Activated CD4-positive, alpha-beta T cell treated with anti-CD3 and anti-CD28 coated beads, Interleukin-2, amount 50 U/mL, for 16 hours (primary cell): Measurements from ENCODE around the gene BAIAP3.
A peak's percentile ranks its signal among the peaks of the same experiment; 100 is the strongest.

Experiments used
- DNase-seq: peaks from one replicate; pipeline ENCODE4 v3.0.0-alpha.2; 2020

BAIAP3 gene

GRCh38 chr16:1374418-1375297, 41.2 kb downstream of the BAIAP3 start:
- no peak for DNase-seq

DNA sequence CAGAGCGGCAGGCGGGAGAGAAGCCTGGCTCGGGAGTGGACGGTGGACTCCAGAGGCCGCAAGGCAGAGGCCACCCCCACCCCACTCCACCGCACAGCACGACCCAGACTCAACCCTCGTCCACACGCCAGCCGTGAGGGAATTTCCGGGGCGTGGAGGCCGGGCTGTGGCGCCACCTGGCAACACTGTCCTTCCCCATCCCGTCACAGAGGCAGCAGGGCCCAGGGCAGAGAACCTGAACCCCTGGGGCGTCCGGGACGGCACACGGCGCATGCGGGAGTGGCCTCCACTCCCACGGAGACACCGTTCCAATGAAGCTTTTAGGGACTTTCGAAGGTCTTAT, 41.8 kb downstream of the BAIAP3 start:
- DNase-seq: no peak

DNA sequence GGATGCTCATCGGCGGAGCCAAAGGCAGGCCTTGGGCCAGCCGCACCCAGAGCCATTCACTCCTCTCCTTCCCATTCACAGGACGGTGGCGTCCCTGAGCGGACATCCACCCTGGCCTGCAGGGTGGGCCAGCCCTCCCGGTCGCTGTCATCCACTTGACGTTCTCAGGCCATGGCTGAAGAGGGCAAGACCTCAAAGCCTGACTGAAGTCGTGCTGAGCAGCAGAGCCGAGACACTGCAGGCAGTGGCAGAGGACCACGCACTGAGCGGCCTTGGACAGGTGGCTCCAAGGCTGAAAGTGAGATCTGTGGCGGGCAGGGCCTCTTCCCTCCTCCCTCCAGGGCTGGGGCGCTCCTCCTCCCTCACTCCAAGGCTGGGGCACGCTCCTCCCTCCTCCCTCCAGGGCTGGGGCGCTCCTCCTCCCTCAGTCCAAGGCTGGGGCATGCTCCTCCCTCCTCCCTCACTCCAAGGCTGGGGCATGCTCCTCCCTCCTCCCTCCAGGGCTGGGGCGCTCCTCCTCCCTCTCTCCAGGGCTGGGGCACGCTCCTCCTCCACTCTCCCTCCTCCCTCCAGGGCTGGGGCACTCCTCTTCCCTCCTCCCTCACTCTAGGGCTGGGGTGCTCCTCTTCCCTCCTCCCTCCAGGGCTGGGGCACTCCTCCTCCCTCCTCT, 42.4 kb downstream of the BAIAP3 start:
- DNase-seq: no peak

DNA sequence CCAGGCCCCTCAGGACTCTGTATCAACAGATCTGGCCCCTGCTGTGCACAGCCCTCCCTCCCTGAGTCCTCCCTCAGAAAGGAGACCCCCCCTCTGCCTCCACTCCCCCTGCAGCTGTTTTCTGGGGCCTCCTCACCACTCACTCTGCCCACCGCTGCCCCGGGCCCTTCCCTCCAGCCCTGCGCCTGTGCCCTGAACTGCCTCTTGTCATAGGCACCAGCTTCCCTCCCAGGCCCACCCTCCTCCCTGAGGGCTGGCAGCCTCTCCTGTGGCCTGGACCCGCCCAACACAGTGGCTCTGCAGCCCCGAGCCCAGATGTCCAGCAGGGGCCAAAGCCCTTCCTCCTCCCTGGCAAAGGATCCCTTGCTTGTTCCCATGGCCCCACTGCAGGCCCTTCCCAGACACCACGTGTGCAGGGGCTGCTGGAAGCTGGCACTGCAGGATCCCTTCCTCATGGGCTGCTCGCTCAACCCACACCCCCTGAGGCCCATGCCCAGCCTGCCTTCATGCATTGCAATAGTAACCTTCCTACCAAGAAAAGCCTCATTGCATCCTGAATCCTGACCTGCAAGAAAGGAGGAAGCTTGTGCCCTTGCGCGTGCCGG, 44.1 kb downstream of the BAIAP3 start:
- DNase-seq: no peak

- DNase-seq: no peak
Observed at GRCh38 chr16:1378087-1378803, 44.8 kb downstream of the BAIAP3 start.

DNA sequence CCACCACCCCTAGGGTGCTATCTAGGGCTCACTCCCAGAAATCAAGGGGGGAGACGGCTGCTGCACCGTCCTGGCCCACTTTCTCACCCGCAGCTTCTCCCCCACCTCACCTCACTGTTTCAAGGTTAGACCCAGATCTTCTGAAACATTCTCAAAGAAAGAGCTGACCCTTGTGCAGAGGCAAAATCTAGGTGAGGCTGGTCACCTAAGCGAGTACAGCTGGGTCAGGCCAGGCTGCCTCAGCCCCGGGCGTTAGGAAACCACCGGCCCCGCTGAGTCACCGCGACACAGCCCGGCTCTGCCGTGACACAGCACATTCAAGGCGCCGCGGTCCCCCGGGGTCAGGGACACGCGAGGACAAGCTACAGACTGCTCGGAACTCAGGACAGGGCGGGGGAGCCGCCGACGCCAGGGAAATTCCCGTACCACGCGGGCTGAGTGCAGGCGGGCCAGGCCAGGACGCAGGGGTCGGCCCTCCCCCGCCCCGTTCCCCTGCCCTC, 45.4 kb downstream of the BAIAP3 start:
- DNase-seq: peak; percentile 68

DNA sequence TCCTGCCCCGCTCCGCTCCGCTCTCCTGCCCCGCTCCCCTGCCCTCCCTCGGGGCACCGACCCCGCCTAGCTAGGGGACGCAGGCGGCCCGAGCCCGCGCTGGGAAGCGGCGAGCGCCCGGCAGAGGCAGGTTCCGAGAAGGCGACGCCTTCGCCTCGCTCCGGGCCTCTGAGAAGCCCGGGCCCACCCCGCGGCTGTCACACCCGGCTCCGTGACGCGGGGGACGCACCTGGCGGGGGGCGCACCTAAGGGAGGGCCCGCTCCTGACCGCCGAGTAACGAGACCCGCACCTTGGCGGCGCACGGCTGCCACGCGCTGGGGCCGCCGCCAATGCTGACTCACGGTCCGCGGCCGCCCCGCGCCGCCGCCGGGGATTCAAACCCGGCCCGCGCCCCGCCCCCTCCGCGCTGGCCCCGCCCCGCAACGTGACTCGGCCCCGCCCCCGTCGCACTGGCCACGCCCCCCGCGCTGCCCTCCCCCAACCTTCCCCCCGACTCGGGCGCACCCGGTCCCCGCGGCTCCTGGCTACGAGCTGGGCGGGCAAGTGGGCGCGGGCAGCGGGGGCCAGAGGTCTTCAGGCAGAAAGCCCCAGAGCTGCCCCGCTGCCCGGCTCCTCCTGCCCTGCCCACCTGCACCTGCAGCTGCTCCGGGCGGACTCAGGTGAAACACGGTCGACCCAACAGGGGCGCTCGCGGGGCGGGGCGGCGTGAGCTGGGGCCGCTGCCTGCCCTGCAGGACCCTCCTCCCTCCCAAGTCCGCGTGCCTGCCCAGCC, 46.0 kb downstream of the BAIAP3 start:
- DNase-seq: peak; percentile 76

- no peak for DNase-seq
Observed at GRCh38 chr16:1380195-1380594, 46.8 kb downstream of the BAIAP3 start.

- DNase-seq: no peak
Observed at GRCh38 chr16:1381612-1382406, 48.4 kb downstream of the BAIAP3 start.

DNA sequence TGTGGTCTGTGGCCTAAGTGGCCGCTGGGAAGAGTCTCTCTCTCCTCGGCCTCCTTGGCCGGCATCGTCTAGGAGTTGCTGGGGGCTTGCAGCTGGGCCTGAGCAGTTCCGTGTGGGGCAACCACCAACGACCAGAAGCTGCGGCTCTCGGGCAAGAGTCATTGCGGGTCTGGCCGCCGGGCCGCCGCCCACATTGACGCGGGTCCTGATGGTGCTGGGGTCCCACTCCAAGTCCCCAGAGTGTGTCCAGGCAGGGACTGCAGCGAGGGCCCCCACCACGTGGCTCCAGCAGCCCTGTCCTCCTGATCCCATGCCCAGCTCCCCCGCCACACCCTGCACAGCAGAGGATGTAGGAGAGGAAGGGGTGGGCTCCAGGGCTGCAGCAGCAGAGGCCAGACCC, 50.1 kb downstream of the BAIAP3 start:
- DNase-seq: no peak

GRCh38 chr16:1385232-1385631, 51.8 kb downstream of the BAIAP3 start:
- no peak for DNase-seq

DNA sequence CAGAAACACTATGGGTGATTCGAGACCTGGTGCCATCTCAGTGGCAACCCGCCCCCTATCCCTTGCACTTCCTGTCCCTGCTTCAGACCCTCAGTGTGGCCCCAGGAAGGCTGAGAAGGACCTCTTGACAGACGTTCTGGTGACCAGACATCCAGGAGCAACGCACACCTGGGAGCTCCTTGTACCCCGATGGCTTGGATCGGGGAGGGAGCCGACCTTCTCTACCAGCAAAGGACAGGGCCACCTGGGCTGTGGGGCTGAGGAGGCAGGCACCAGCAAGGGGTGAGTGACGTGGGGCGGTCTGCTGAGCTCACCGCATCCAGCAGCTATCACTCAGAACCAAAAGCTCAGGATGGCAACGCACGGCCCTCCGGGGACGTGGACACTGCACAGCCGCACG, 53.9 kb downstream of the BAIAP3 start:
- DNase-seq: no peak

DNA sequence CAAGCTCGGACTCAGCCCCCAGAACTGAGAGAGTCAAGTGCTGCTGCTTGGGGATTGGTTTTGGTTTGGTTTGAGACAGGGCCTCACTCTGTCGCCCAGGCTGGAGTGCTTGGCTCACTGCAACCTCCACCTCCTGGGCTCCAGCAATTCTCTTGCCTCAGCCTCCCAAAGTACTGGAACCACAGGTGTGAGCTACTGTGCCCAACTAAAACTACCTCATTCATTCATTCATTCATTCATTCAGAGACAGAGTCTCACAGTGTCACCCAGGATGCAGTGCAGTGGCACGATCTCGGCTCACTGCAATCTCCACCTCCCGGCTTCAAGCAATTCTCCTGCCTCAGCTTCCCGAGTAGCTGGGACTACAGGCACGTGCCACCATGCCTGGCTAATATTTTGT, 56.3 kb downstream of the BAIAP3 start:
- no peak for DNase-seq

DNA sequence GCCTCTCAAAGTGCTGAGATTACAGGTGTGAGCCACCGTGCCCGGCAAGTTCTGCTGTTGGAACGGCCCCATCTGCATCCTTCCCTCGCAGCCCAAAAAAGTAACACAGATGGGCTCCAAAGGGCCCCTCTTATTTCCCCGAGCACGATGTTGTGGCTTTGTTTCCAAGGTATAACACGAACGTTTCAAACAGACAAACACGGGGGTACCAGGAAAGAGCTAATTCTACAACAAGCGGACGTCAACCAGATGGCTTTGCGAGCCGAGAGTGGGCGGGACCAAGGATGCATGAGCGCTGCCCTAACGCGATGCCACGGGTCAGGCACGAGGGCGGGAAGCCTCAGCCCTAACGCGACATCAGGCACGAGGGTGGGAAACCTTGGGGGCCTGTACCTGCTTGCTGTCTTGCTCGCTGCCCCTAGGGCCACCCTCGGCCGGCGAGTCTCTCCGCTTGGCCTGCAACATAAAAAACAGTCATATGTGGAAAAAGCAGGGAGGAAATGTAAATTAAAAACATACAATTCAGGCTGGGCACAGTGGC, 56.9 kb downstream of the BAIAP3 start:
- DNase-seq: no peak

DNA sequence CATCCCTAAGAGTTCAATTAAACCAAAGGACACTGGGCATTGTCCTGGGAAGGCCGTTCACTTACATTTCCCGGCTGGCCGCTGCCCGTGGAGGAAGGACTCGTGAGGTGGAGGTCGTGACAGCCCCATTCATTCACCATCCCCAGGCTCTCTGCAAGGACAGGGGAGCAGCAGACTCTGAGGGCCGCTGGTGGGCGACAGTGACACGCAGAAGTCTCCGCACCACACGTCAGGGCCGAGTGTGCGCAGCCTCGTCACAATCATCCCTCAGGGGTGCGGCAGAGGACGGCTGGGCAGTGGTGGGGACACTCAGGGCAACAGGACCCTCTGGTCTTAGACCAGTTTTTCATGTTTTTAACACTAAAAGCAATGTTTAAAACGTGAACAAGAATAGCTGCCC, 59.4 kb downstream of the BAIAP3 start:
- no peak for DNase-seq

DNA sequence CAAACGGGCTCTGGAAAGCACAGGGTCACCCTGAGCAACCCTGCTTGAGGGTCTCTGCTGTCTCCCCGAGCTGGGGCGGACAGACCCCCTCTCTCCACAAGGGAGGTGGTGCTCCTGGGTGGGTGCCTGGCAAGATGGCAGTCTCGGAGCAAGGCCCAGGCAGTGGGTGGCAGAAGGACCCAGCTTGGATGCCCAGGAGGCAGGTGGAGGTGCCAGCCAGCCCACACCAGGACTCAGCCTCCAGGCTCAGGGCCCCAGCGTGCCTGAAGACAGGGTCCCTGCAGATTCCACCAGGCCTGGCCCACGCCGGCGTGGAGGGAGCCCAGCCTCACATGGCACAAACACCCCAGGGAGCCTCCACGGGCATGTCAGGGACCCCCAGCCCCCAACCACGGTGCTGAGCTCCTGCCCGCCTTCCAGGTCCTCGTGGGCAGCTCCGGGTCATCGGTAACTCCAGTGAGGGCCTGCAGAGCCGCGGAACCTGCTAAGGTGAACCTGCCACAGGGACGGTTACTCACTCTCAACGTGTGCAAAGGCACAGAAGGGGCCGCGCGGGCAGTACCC, 60.2 kb downstream of the BAIAP3 start:
- DNase-seq: no peak

GRCh38 chr16:1394367-1394951, 61.0 kb downstream of the BAIAP3 start:
- no peak for DNase-seq

GRCh38 chr16:1395444-1396031, 62.1 kb downstream of the BAIAP3 start:
- no peak for DNase-seq

DNA sequence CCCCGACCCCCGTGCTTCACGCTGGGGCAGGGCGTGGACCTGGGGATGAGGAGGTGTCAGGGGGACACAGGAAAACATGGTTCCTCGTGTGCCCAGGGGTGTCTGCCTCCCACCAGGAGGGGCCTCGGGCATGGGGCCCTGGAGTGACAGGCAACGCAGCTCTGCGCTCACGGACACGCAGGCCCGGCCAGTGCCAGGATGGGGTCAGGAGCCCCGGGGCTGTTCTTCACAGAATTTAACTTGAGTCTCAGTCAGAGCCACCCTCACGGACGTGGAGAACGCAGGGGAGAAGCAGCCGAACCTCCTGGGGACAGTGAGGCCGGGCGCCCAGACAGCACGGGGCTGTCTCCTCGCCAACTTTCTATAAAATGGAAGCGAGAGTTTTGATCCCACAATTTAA, 64.3 kb downstream of the BAIAP3 start:
- DNase-seq: no peak

GRCh38 chr16:1398351-1398750, 64.9 kb downstream of the BAIAP3 start:
- no peak for DNase-seq
